ENCODE data around the gene AOAH. TPM values are rescaled to one million over a fixed set of nuclear protein-coding genes. Genes with fewer than 3 reads are reported as not detected.

Gene AOAH
- total RNA-seq, 1 donor from 2014 or later = 7.4 TPM

GRCh38 chr7:36712015-36712414 is 12.3 kb downstream of the AOAH start:
- Histone ChIP-seq H3K27me3 (no peaks in the 10 kb centered on the region), H3K9me3 (no peaks in the 10 kb centered on the region), H3K36me3 (no peaks in the 10 kb centered on the region), H3K27ac (no peak overlapping the region), H3K4me1 (no peaks in the 10 kb centered on the region), H3K4me3 (no peak overlapping the region)
- TF ChIP-seq POLR2A (IDR thresholded peaks at IDR 0.05) (no peak), POLR2AphosphoS5 (IDR thresholded peaks at IDR 0.05; ENCODE audit: insufficient read depth in 1 of 2, low read depth in 1 of 2) (no peak), CTCF (IDR thresholded peaks at IDR 0.05) (no peak)
- intact Hi-C loops (cut with DNase I) = no loop called here
- no peak for DNase-seq (ENCODE audit: extremely low spot score in 2 of 2)

- Histone ChIP-seq H3K4me3 (no peak overlapping the region), H3K4me1 (no peaks in the 10 kb centered on the region), H3K27me3 (no peaks in the 10 kb centered on the region), H3K27ac (no peak overlapping the region), H3K9me3 (no peaks in the 10 kb centered on the region), H3K36me3 (no peaks in the 10 kb centered on the region)
- DNase-seq (ENCODE audit: extremely low spot score in 2 of 2) = no peak
- no peak for TF ChIP-seq POLR2AphosphoS5 (IDR thresholded peaks at IDR 0.05; ENCODE audit: insufficient read depth in 1 of 2, low read depth in 1 of 2)
- no peak for TF ChIP-seq POLR2A (IDR thresholded peaks at IDR 0.05)
- TF ChIP-seq CTCF (IDR thresholded peaks at IDR 0.05) = no peak
- intact Hi-C loops (cut with DNase I) = no loop called here
Observed at GRCh38 chr7:36711256-36711655, 13.0 kb downstream of the AOAH start.

GRCh38 chr7:36710186-36710791 is 14.0 kb downstream of the AOAH start:
- intact Hi-C loops (cut with DNase I) = no loop called here
- Histone ChIP-seq H3K4me3 (no peak overlapping the region), H3K9me3 (no peaks in the 10 kb centered on the region), H3K36me3 (no peaks in the 10 kb centered on the region), H3K4me1 (no peaks in the 10 kb centered on the region), H3K27ac (no peak overlapping the region), H3K27me3 (no peaks in the 10 kb centered on the region)
- TF ChIP-seq POLR2AphosphoS5 (IDR thresholded peaks at IDR 0.05; ENCODE audit: insufficient read depth in 1 of 2, low read depth in 1 of 2) (no peak), CTCF (IDR thresholded peaks at IDR 0.05) (no peak), POLR2A (IDR thresholded peaks at IDR 0.05) (no peak)
- no peak for DNase-seq (ENCODE audit: extremely low spot score in 2 of 2)

GRCh38 chr7:36708767-36709166 is 15.5 kb downstream of the AOAH start:
- no peaks in the 10 kb centered on the region for H3K4me1 ChIP-seq
- H3K27me3 ChIP-seq = no peaks in the 10 kb centered on the region
- no peak for DNase-seq (ENCODE audit: extremely low spot score in 2 of 2)
- intact Hi-C loops (cut with DNase I) = no loop called here
- H3K36me3 ChIP-seq = no peaks in the 10 kb centered on the region
- H3K27ac ChIP-seq = no peak overlapping the region
- no peaks in the 10 kb centered on the region for H3K9me3 ChIP-seq
- TF ChIP-seq CTCF (IDR thresholded peaks at IDR 0.05) = no peak
- no peak for TF ChIP-seq POLR2A (IDR thresholded peaks at IDR 0.05)
- no peak for TF ChIP-seq POLR2AphosphoS5 (IDR thresholded peaks at IDR 0.05; ENCODE audit: insufficient read depth in 1 of 2, low read depth in 1 of 2)
- H3K4me3 ChIP-seq = no peak overlapping the region

- intact Hi-C loops (cut with DNase I) = no loop called here
- TF ChIP-seq POLR2AphosphoS5 (IDR thresholded peaks at IDR 0.05; ENCODE audit: insufficient read depth in 1 of 2, low read depth in 1 of 2) = no peak
- TF ChIP-seq POLR2A (IDR thresholded peaks at IDR 0.05) = no peak
- TF ChIP-seq CTCF (IDR thresholded peaks at IDR 0.05) = no peak
- Histone ChIP-seq H3K27ac (no peak overlapping the region), H3K9me3 (no peaks in the 10 kb centered on the region), H3K36me3 (no peaks in the 10 kb centered on the region), H3K27me3 (no peaks in the 10 kb centered on the region), H3K4me1 (no peaks in the 10 kb centered on the region), H3K4me3 (no peak overlapping the region)
- no peak for DNase-seq (ENCODE audit: extremely low spot score in 2 of 2)
Observed at GRCh38 chr7:36707898-36708297, 16.4 kb downstream of the AOAH start.
